ENCODE measurements around the gene RASGEF1B. TPM values are rescaled to one million over a fixed set of nuclear protein-coding genes. Genes with fewer than 3 reads are reported as not detected.

RASGEF1B gene
- total RNA-seq, 4 donors from 2014 or later: 14.1 to 31.0 (median 26.2) TPM

GRCh38 chr4:81516241-81516640, 44.5 kb upstream of the RASGEF1B start:
- Histone ChIP-seq H3K36me3 (no peaks in the 10 kb centered on the region), H3K9me3 (no peaks in the 10 kb centered on the region), H3K4me3 (no peak overlapping the region), H3K4me1 (peaks cover 0 to 22% (median 7%) of the 10 kb centered on the region in 4 donors), H3K27me3 (no peaks in the 10 kb centered on the region), H3K27ac (no peak overlapping the region)
- in situ Hi-C loops (cut with MboI; ENCODE audit: low pct_ligation_motif_present in 1 of 4, low pct_unique_long_range_greater_than_20kb in 1 of 4, low sequenced_read_pairs in 3 of 4): no loop called here
- no peak for DNase-seq
- TF ChIP-seq CTCF (IDR thresholded peaks at IDR 0.05) (no peak), EP300 (IDR thresholded peaks at IDR 0.05; ENCODE audit: low read depth) (no peak), POLR2AphosphoS5 (IDR thresholded peaks at IDR 0.05) (no peak), POLR2A (IDR thresholded peaks at IDR 0.05) (no peak)
- WGBS, 2 donors (ENCODE audit: low coverage in 1 of 2): 82 to 90% methylated on average over 3 to 6 of the region's 6 CpGs
- intact Hi-C loops (cut with DNase I; ENCODE audit: low total_unique reads): no loop called here

- H3K27me3 ChIP-seq: no peaks in the 10 kb centered on the region
- no peak for DNase-seq
- no peaks in the 10 kb centered on the region for H3K36me3 ChIP-seq
- H3K4me3 ChIP-seq: no peak overlapping the region
- H3K9me3 ChIP-seq: no peaks in the 10 kb centered on the region
- no peak overlapping the region for H3K27ac ChIP-seq
- TF ChIP-seq POLR2A (IDR thresholded peaks at IDR 0.05): no peak
- TF ChIP-seq POLR2AphosphoS5 (IDR thresholded peaks at IDR 0.05): no peak
- TF ChIP-seq CTCF (IDR thresholded peaks at IDR 0.05): no peak
- no peak for TF ChIP-seq EP300 (IDR thresholded peaks at IDR 0.05; ENCODE audit: low read depth)
- intact Hi-C loops (cut with DNase I; ENCODE audit: low total_unique reads): no loop called here
- in situ Hi-C loops (cut with MboI; ENCODE audit: low pct_ligation_motif_present in 1 of 4, low pct_unique_long_range_greater_than_20kb in 1 of 4, low sequenced_read_pairs in 3 of 4): no loop called here
- peaks cover 0 to 6% (median 0%) of the 10 kb centered on the region in 4 donors for H3K4me1 ChIP-seq
- 71 to 80% methylated on average over 1 to 4 of the region's 4 CpGs for WGBS, 2 donors (ENCODE audit: low coverage in 1 of 2)
Measured at GRCh38 chr4:81512757-81513501, 41.2 kb upstream of the RASGEF1B start.

DNA sequence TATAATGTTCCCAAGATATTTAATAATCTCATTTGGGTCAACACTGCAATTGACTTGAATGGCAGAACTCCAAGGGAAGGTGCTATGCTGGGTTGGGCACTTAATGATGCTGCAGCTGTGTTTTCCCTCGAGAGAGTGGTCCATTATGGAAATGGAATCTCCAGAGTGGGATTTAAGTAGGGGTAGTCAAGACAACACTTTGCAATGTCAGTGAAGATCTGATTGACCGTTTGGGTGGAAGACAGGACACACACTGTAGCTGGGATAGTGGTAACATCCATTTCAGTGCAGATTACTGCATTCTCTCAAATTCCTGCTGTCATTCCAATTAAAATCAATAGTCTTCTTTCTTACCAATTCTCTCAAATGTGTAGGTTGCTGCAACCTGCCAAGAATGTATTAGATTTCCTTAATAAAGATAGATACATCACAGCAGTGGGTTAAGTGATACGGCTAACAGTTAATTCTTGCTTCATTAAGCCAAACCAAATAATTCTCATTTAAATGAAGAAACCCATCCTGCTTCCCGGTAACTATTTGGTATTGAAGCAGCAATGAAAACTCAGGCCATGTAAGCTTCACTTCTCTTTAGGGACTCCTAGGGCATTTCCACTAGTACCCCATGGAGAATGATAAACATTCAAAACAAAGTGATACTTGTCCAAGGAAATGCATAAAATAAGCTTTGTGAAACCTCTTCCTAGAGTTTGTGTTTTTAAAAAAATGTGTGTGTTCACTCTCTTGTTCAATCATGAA, 40.5 kb upstream of the RASGEF1B start:
- H3K27me3 ChIP-seq: no peaks in the 10 kb centered on the region
- no peak overlapping the region for H3K4me3 ChIP-seq
- no peak overlapping the region for H3K27ac ChIP-seq
- intact Hi-C loops (cut with DNase I; ENCODE audit: low total_unique reads): no loop called here
- 82 to 90% methylated on average over 3 to 4 of the region's 4 CpGs for WGBS, 2 donors (ENCODE audit: low coverage in 1 of 2)
- H3K4me1 ChIP-seq: peaks cover 0 to 6% (median 0%) of the 10 kb centered on the region in 4 donors
- H3K36me3 ChIP-seq: no peaks in the 10 kb centered on the region
- no peaks in the 10 kb centered on the region for H3K9me3 ChIP-seq
- in situ Hi-C loops (cut with MboI; ENCODE audit: low pct_ligation_motif_present in 1 of 4, low pct_unique_long_range_greater_than_20kb in 1 of 4, low sequenced_read_pairs in 3 of 4): no loop called here
- TF ChIP-seq POLR2A (IDR thresholded peaks at IDR 0.05) (no peak), POLR2AphosphoS5 (IDR thresholded peaks at IDR 0.05) (no peak), CTCF (IDR thresholded peaks at IDR 0.05) (no peak), EP300 (IDR thresholded peaks at IDR 0.05; ENCODE audit: low read depth) (no peak)
- DNase-seq: no peak

GRCh38 chr4:81510643-81511178, 39.0 kb upstream of the RASGEF1B start:
- Histone ChIP-seq H3K36me3 (no peaks in the 10 kb centered on the region), H3K4me3 (no peak overlapping the region), H3K4me1 (peaks cover 0 to 13% (median 2%) of the 10 kb centered on the region in 4 donors), H3K9me3 (no peaks in the 10 kb centered on the region), H3K27ac (no peak overlapping the region), H3K27me3 (no peaks in the 10 kb centered on the region)
- no peak for TF ChIP-seq CTCF (IDR thresholded peaks at IDR 0.05)
- TF ChIP-seq EP300 (IDR thresholded peaks at IDR 0.05; ENCODE audit: low read depth): no peak
- no peak for TF ChIP-seq POLR2AphosphoS5 (IDR thresholded peaks at IDR 0.05)
- TF ChIP-seq POLR2A (IDR thresholded peaks at IDR 0.05): no peak
- WGBS, 2 donors (ENCODE audit: low coverage in 1 of 2): 88 to 90% methylated on average over 3 of the region's 3 CpGs
- no peak for DNase-seq
- intact Hi-C loops (cut with DNase I; ENCODE audit: low total_unique reads): no loop called here
- in situ Hi-C loops (cut with MboI; ENCODE audit: low pct_ligation_motif_present in 1 of 4, low pct_unique_long_range_greater_than_20kb in 1 of 4, low sequenced_read_pairs in 3 of 4): no loop called here

All from transverse colon (tissue), 4 donors.